Left lung (tissue), 14 donors: ENCODE data around the gene OR7D4. TPM values are rescaled to one million over a fixed set of nuclear protein-coding genes. Genes with fewer than 3 reads are reported as not detected.
A peak's percentile ranks its signal among the peaks of the same experiment; 100 is the strongest.
"Not testable (repeated sequence)": the region's sequence is repeated elsewhere in the genome, so short reads cannot be mapped to it uniquely, and the experiment has no call there.

ENCODE experiments used
- ATAC-seq: fragments of 200-7000 bp; cut with Tn5 transposase; one replicate; pipeline ENCODE4 v1.9.1; 2020; ENCODE audit warnings: moderate library complexity
- DNase-seq, 4 donors: peaks; one replicate each; pipeline ENCODE4 v3.0.0-alpha.2; 2013 to 2020
- H3K27ac ChIP-seq, 2 donors: fragments of 200-600 bp; sonication (generic) in 1 of 2; one replicate each; pipeline versions ENCODE4 v1.5.0 to v1.8.0; 2020 to 2021
- H3K27me3 ChIP-seq, 2 donors: fragments of 200-600 bp; sonication (generic) in 1 of 2; one replicate each; pipeline versions ENCODE4 v1.5.0 to v1.8.0; 2020 to 2021
- H3K36me3 ChIP-seq, 2 donors: fragments of 200-600 bp; sonication (generic) in 1 of 2; one replicate each; pipeline versions ENCODE4 v1.5.0 to v1.8.0; 2020 to 2021
- H3K4me1 ChIP-seq, 2 donors: fragments of 200-600 bp; one replicate each; pipeline ENCODE4 v1.8.0; 2021
- H3K4me3 ChIP-seq, 2 donors: fragments of 200-600 bp; sonication (generic) in 1 of 2; one replicate each; pipeline versions ENCODE4 v1.5.0 to v1.8.0; 2020 to 2021; ENCODE audit warnings: mild to moderate bottlenecking in 1 of 2
- H3K9me3 ChIP-seq, 2 donors: fragments of 200-600 bp; sonication (generic) in 1 of 2; one replicate each; pipeline versions ENCODE4 v1.5.0 to v1.8.0; 2020 to 2021
- intact Hi-C, 2 donors: fragments of 100-400 bp; cut with DNase I; formaldehyde crosslinking; loops; one replicate each; pipeline versions ENCODE4 v1.11.2 to v1.14.2; 2022
- long read RNA-seq, 12 donors: library from polyadenylated mRNA in 2 of 12; unstranded in 2 of 12; transcript quantifications; one replicate each; pipeline ENCODE4 v2.0.0 and lab custom pipeline, GENCODE V29; 2019 to 2026
- polyA plus RNA-seq, 6 donors: library from polyadenylated mRNA; unstranded; fragments of 120-200 nt; gene quantifications; one replicate each; pipeline ENCODE4 v1.2.1, GENCODE V29; 2013; ENCODE audit not compliant: insufficient read length in 6 of 6
- total RNA-seq, 2 donors: library from RNA; stranded (reverse); fragmentation: NEBNext Ultra II Directional; extraction: Animal tissue kit (Norgen Biotek cat#: 25700); gene quantifications; one replicate each; pipeline ENCODE4 v1.2.1, GENCODE V29; 2021
- TF ChIP-seq, protein P1 (sequence below), 2 donors: fragments of 200-600 bp; sonication (generic) in 1 of 2; IDR thresholded peaks; one replicate each; pipeline versions ENCODE4 v1.5.0 to v1.8.0; 2021; ENCODE audit warnings: antibody characterized with exemption in 2 of 2
- donor health status: DM: no; HTN: yes; CAD: no.
- donor health status: DM: no; HTN: no; CAD: no.

Gene OR7D4
- total RNA-seq (not detected), polyA plus RNA-seq (under 1 TPM; 0.03 to 0.10 (median 0.06) TPM)
- long read RNA-seq, donor 1: 0 reads
- long read RNA-seq, donor 2: 0 reads
- long read RNA-seq, donor 3: 0 reads
- long read RNA-seq, donor 4: 0 reads
- long read RNA-seq, donor 5: 0 reads
- long read RNA-seq, donor 6: 0 reads
- long read RNA-seq, donor 7: 0 reads
- long read RNA-seq, donor 8: 0 reads
- long read RNA-seq, donor 9: 0 reads
- long read RNA-seq, donor 10: 0 reads
- long read RNA-seq, donor 11: 0 reads
- long read RNA-seq, donor 12: 0 reads

DNA sequence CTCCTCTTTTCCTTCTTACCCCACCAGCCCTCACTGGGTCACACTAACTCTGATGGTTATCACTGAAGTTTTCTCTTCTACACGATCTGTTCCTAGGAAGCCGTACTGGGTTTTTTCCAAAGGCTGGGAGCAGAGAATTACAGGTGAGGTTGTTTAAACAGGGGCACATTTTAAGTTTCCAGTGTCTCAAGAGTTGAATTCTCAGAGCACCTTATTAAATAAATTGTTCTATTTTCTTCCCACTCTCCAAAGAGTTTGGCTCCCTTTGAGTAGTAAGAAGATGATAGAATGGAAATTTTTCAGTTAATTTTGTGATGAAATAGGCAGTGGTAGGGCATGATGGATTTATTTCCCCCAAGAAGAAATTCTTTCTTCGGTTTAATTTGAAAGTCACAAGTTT is at the start of gene OR7D4:
Gene OR7D4 (minus strand): TSS at position 101 of the 400 bp plus-strand sequence. CDS start 4,752 bp downstream, outside the sequence.
- TF ChIP-seq, protein P1, sequence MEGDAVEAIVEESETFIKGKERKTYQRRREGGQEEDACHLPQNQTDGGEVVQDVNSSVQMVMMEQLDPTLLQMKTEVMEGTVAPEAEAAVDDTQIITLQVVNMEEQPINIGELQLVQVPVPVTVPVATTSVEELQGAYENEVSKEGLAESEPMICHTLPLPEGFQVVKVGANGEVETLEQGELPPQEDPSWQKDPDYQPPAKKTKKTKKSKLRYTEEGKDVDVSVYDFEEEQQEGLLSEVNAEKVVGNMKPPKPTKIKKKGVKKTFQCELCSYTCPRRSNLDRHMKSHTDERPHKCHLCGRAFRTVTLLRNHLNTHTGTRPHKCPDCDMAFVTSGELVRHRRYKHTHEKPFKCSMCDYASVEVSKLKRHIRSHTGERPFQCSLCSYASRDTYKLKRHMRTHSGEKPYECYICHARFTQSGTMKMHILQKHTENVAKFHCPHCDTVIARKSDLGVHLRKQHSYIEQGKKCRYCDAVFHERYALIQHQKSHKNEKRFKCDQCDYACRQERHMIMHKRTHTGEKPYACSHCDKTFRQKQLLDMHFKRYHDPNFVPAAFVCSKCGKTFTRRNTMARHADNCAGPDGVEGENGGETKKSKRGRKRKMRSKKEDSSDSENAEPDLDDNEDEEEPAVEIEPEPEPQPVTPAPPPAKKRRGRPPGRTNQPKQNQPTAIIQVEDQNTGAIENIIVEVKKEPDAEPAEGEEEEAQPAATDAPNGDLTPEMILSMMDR (IDR thresholded peaks at IDR 0.05): no peak
- intact Hi-C loops: no loop called here
- H3K36me3 ChIP-seq: no peaks in the 10 kb centered on the region
- H3K27ac ChIP-seq: no peak within 1 kb of the TSS
- peaks cover 0 to 19% of the 10 kb centered on the region in 2 donors for H3K9me3 ChIP-seq
- no peaks in the 10 kb centered on the region for H3K4me1 ChIP-seq
- no peak for DNase-seq
- ATAC-seq: no peak
- H3K27me3 ChIP-seq: peaks cover 0 to 3% of the 10 kb centered on the region in 2 donors
- H3K4me3 ChIP-seq: no peak within 1 kb of the TSS

DNA sequence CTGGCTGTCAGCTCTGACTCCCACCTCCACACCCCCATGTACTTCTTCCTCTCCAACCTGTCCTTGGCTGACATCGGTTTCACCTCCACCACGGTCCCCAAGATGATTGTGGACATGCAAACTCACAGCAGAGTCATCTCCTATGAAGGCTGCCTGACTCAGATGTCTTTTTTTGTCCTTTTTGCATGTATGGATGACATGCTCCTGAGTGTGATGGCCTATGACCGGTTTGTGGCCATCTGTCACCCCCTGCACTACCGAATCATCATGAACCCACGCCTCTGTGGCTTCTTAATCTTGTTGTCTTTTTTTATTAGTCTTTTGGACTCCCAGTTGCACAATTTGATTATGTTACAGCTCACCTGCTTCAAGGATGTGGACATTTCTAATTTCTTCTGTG is 31.8 kb upstream of the OR7D4 start:
- Histone ChIP-seq H3K9me3 (peaks cover 0 to 22% of the 10 kb centered on the region in 2 donors), H3K4me3 (no peak overlapping the region), H3K4me1 (no peaks in the 10 kb centered on the region), H3K36me3 (no peaks in the 10 kb centered on the region), H3K27ac (no peak overlapping the region), H3K27me3 (no peaks in the 10 kb centered on the region)
- ATAC-seq (no peak), DNase-seq (no peak)
- intact Hi-C loops: no loop called here
- TF ChIP-seq, protein P1 (IDR thresholded peaks at IDR 0.05): no peak

- Histone ChIP-seq H3K4me3 (no peak within 1 kb of the TSS), H3K27ac (no peak within 1 kb of the TSS), H3K36me3 (no peaks in the 10 kb centered on the region), H3K4me1 (no peaks in the 10 kb centered on the region), H3K9me3 (peaks cover 0 to 23% of the 10 kb centered on the region in 2 donors), H3K27me3 (no peaks in the 10 kb centered on the region)
- no peak for DNase-seq
- intact Hi-C loops: no loop called here
- no peak for ATAC-seq
- TF ChIP-seq, protein P1 (IDR thresholded peaks at IDR 0.05): no peak
Observed at GRCh38 chr19:9250630-9251029, 31.2 kb upstream of the OR7D4 start, which contains the start of gene OR7E24. Gene OR7E24 (plus strand): TSS chr19:9250930. CDS start chr19:9251044, 114 bp downstream.

- Histone ChIP-seq H3K27me3 (peaks cover 0 to 7% of the 10 kb centered on the region in 2 donors), H3K4me1 (no peaks in the 10 kb centered on the region), H3K4me3 (no peak overlapping the region), H3K36me3 (no peaks in the 10 kb centered on the region), H3K27ac (no peak overlapping the region), H3K9me3 (no peaks in the 10 kb centered on the region)
- intact Hi-C loops: no loop called here
- peak; percentile 48 to 84 (median 64) for DNase-seq
- peak; percentile 90 for ATAC-seq
- TF ChIP-seq, protein P1 (IDR thresholded peaks at IDR 0.05): peak; percentile 85 to 95
Observed at GRCh38 chr19:9205501-9206113, 13.8 kb downstream of the OR7D4 start.

- H3K4me1 ChIP-seq, H3K9me3 ChIP-seq, H3K36me3 ChIP-seq, ATAC-seq, intact Hi-C loops, H3K4me3 ChIP-seq, H3K27ac ChIP-seq, DNase-seq: not testable (repeated sequence)
- peaks cover 0 to 11% of the 10 kb centered on the region in 2 donors for H3K27me3 ChIP-seq
Observed at GRCh38 chr19:9198044-9198443, 21.3 kb downstream of the OR7D4 start.
